Loucy (cell line): ENCODE measurements around the gene LMO7.

Experiments
- H2AFZ ChIP-seq: fragments of 200-600 bp; sonication (generic); 2 replicates; pipeline ENCODE4 v1.6.0; 2016; ENCODE audit warnings: antibody characterized with exemption, mild to moderate bottlenecking, low read length, moderate library complexity
- H3F3A ChIP-seq: fragments of 200-600 bp; 2 replicates; pipeline ENCODE4 v1.6.0; 2016; ENCODE audit warnings: antibody characterized with exemption, low read depth, mild to moderate bottlenecking
- H3K27me3 ChIP-seq: fragments of 200-600 bp; sonication (generic); 2 replicates; pipeline ENCODE4 v1.6.1; 2014; ENCODE audit warnings: low read length, mild to moderate bottlenecking; ENCODE audit not compliant: insufficient read depth, poor library complexity, severe bottlenecking
- H3K36me3 ChIP-seq: fragments of 200-600 bp; sonication (generic); 2 replicates; pipeline ENCODE4 v1.6.1; 2016; ENCODE audit warnings: low read length; ENCODE audit not compliant: insufficient read depth
- H3K4me1 ChIP-seq: fragments of 200-600 bp; sonication (generic); 2 replicates; pipeline ENCODE4 v1.5.1; 2014; ENCODE audit warnings: low read length, mild to moderate bottlenecking; ENCODE audit not compliant: insufficient read depth, poor library complexity, severe bottlenecking
- H3K4me2 ChIP-seq: fragments of 200-600 bp; sonication (generic); 2 replicates; pipeline ENCODE4 v1.6.0; 2014; ENCODE audit warnings: antibody characterized with exemption, low read length, low read depth, mild to moderate bottlenecking; ENCODE audit not compliant: poor library complexity, severe bottlenecking
- H3K4me3 ChIP-seq: fragments of 200-600 bp; sonication (generic); 2 replicates; pipeline ENCODE4 v1.5.1; 2014; ENCODE audit warnings: low read length, mild to moderate bottlenecking, mixed read lengths; ENCODE audit not compliant: poor library complexity, severe bottlenecking
- H3K79me2 ChIP-seq: fragments of 200-600 bp; sonication (generic); 2 replicates; pipeline ENCODE4 v1.6.1; 2014; ENCODE audit warnings: low read length; ENCODE audit not compliant: insufficient read depth
- H3K9ac ChIP-seq: fragments of 200-600 bp; sonication (generic); 2 replicates; pipeline ENCODE4 v1.6.0; 2014; ENCODE audit warnings: mild to moderate bottlenecking, low read depth, low read length, moderate library complexity; ENCODE audit not compliant: poor library complexity, severe bottlenecking
- H3K9me2 ChIP-seq: fragments of 200-600 bp; sonication (generic); replicated peaks from 2 replicates; pipeline ENCODE4 v1.6.1; 2016; ENCODE audit warnings: low read depth, low read length, mixed read lengths
- H3K9me3 ChIP-seq: fragments of 200-600 bp; sonication (generic); 2 replicates; pipeline ENCODE4 v1.6.1; 2014; ENCODE audit warnings: mild to moderate bottlenecking, antibody characterized with exemption, low read length, low read depth; ENCODE audit not compliant: insufficient read depth
- H4K20me1 ChIP-seq: fragments of 200-600 bp; sonication (generic); 2 replicates; pipeline ENCODE4 v1.6.0; 2014; ENCODE audit warnings: antibody characterized with exemption, low read length, mild to moderate bottlenecking; ENCODE audit not compliant: insufficient read depth, poor library complexity, severe bottlenecking
- CTCF ChIP-seq: fragments of 200-600 bp; sonication (generic); conservative IDR thresholded peaks from 2 replicates; pipeline ENCODE4 v1.5.1; 2014; ENCODE audit warnings: mild to moderate bottlenecking, antibody characterized with exemption, low read length
- EZH2phosphoT487 ChIP-seq: fragments of 200-600 bp; IDR thresholded peaks from 2 replicates; pipeline ENCODE4 v1.6.1; 2018; ENCODE audit warnings: antibody characterized with exemption, mild to moderate bottlenecking, moderate library complexity, borderline replicate concordance

The LMO7 gene

DNA sequence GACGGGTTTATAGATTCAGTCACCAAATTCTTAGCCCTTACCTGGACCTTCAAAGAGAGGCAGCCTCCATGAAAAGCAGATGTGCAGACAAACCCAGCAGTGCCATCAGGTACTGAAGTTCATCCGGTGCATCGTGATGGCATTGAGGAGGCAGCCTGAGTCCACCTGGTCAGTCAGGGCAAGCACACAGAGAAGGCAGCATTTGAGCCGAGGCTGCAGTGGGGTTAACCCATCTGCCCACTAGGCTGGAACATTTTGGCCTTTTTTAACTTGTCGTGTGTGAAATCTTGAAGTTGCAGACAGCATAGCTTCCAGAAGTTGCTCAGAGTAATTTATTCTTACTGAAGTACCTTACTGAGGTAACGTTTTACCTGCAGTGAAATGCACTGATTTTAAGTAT lies 4.9 kb downstream of the LMO7 start:
- peaks cover 7% of the 10 kb centered on the region for H3K4me1 ChIP-seq
- H3K9me2 ChIP-seq, result no peaks in the 10 kb centered on the region
- no peak for TF ChIP-seq CTCF
- no peaks in the 10 kb centered on the region for H3K36me3 ChIP-seq
- H3K9ac ChIP-seq, result no peak overlapping the region
- no peaks in the 10 kb centered on the region for H3F3A ChIP-seq
- no peaks in the 10 kb centered on the region for H4K20me1 ChIP-seq
- H3K4me3 ChIP-seq, result no peak overlapping the region
- H3K79me2 ChIP-seq, result peaks cover 10% of the 10 kb centered on the region; the same call in 1 of the 2 replicates
- H3K9me3 ChIP-seq, result no peaks in the 10 kb centered on the region
- no peak overlapping the region for H3K4me2 ChIP-seq
- H2AFZ ChIP-seq, result no peak overlapping the region
- H3K27me3 ChIP-seq, result no peaks in the 10 kb centered on the region

- TF ChIP-seq EZH2phosphoT487 (no peak), CTCF (no peak)
- H3F3A ChIP-seq, result no peaks in the 10 kb centered on the region
- H4K20me1 ChIP-seq, result no peaks in the 10 kb centered on the region
- no peak overlapping the region for H3K4me2 ChIP-seq
- no peak overlapping the region for H3K9ac ChIP-seq
- H2AFZ ChIP-seq, result no peak overlapping the region
- no peaks in the 10 kb centered on the region for H3K27me3 ChIP-seq
- no peaks in the 10 kb centered on the region; the same call in 1 of the 2 replicates for H3K79me2 ChIP-seq
- H3K36me3 ChIP-seq, result no peaks in the 10 kb centered on the region
- no peaks in the 10 kb centered on the region for H3K9me2 ChIP-seq
- H3K4me3 ChIP-seq, result no peak overlapping the region
- H3K9me3 ChIP-seq, result no peaks in the 10 kb centered on the region
- H3K4me1 ChIP-seq, result peaks cover 2% of the 10 kb centered on the region
These were observed 7.1 kb downstream of the LMO7 start for GRCh38 chr13:75643182-75643581.

DNA sequence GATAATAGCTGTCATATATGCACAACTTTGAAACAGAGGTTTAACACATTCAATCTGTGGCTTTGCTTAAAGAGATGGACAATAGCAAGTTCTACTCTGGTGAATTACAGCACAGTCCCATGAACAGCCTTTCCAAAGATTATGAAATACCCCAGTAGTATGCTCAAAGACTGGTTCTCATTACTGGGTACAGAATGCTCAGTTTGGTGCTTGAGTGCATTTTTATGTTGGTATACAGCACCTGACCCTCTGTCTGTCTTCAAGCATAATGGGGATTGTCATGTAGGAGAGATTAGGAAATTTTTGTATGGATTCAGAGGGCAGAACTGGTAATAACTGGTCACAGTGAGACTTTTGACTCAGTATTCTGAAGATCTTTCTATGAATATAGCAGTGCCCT lies 7.6 kb downstream of the LMO7 start:
- Histone ChIP-seq H3K79me2 (no peaks in the 10 kb centered on the region; the same call in 1 of the 2 replicates), H4K20me1 (no peaks in the 10 kb centered on the region), H3K9me2 (no peaks in the 10 kb centered on the region), H3K9me3 (no peaks in the 10 kb centered on the region), H2AFZ (no peak overlapping the region), H3K4me1 (no peaks in the 10 kb centered on the region), H3F3A (no peaks in the 10 kb centered on the region), H3K36me3 (no peaks in the 10 kb centered on the region), H3K4me3 (no peak overlapping the region), H3K27me3 (no peaks in the 10 kb centered on the region), H3K4me2 (no peak overlapping the region), H3K9ac (no peak overlapping the region)
- TF ChIP-seq EZH2phosphoT487 (no peak), CTCF (no peak)
